PFSK-1 (cell line): ENCODE data around the gene SHISAL1.

ENCODE experiments used
- POLR2AphosphoS5 ChIP-seq: IDR thresholded peaks from 2 replicates; pipeline ENCODE4 v1.6.1; 2012; ENCODE audit warnings: low read depth, mild to moderate bottlenecking, control low read depth, low read length, moderate library complexity
- SIN3A ChIP-seq: IDR thresholded peaks from 2 replicates; pipeline ENCODE4 v1.6.1; 2012; ENCODE audit warnings: mild to moderate bottlenecking, low read length, moderate library complexity, borderline replicate concordance; ENCODE audit not compliant: insufficient read depth
- TAF1 ChIP-seq: IDR thresholded peaks from 2 replicates; pipeline ENCODE4 v1.6.1; 2012; ENCODE audit warnings: low read length, control low read depth, borderline replicate concordance; ENCODE audit not compliant: insufficient read depth
- TF ChIP-seq, protein P1 (sequence below), 2 experiments: IDR thresholded peaks; 2 replicates each; pipeline versions ENCODE4 v1.6.1 to v1.8.0; 2011 to 2012; ENCODE audit warnings: low read depth in 2 of 2, low read length in 2 of 2, control low read depth in 1 of 2, inconsistent platforms in 1 of 2, mild to moderate bottlenecking in 1 of 2, moderate library complexity in 1 of 2; ENCODE audit not compliant: insufficient read depth in 1 of 2

DNA sequence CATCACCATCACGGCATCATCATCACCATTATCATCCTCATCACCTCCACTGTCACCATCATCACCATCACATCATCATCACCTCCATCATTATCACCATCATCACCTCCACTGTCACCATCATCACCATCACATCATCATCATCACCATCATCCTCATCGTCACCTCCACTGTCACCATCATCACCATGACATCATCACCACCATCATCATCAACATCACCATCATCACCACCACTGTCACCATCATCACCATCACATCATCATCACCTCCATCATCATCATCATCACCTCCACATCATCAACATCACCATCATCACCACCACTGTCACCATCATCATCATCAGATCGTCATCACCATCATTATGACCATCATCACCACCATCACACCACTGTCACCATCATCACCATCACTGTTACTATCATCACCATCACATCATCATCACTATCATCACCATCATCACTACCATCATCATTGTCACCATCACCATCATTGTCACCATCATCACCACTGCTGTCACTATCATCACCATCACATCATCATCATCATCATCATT, 99.2 kb downstream of the SHISAL1 start:
- TF ChIP-seq SIN3A, result no peak
- no peak for TF ChIP-seq TAF1
- TF ChIP-seq, protein P1, sequence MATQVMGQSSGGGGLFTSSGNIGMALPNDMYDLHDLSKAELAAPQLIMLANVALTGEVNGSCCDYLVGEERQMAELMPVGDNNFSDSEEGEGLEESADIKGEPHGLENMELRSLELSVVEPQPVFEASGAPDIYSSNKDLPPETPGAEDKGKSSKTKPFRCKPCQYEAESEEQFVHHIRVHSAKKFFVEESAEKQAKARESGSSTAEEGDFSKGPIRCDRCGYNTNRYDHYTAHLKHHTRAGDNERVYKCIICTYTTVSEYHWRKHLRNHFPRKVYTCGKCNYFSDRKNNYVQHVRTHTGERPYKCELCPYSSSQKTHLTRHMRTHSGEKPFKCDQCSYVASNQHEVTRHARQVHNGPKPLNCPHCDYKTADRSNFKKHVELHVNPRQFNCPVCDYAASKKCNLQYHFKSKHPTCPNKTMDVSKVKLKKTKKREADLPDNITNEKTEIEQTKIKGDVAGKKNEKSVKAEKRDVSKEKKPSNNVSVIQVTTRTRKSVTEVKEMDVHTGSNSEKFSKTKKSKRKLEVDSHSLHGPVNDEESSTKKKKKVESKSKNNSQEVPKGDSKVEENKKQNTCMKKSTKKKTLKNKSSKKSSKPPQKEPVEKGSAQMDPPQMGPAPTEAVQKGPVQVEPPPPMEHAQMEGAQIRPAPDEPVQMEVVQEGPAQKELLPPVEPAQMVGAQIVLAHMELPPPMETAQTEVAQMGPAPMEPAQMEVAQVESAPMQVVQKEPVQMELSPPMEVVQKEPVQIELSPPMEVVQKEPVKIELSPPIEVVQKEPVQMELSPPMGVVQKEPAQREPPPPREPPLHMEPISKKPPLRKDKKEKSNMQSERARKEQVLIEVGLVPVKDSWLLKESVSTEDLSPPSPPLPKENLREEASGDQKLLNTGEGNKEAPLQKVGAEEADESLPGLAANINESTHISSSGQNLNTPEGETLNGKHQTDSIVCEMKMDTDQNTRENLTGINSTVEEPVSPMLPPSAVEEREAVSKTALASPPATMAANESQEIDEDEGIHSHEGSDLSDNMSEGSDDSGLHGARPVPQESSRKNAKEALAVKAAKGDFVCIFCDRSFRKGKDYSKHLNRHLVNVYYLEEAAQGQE (IDR thresholded peaks at IDR 0.05; ENCODE audit: insufficient read depth in 1 of 2, low read depth in 2 of 2, low read length in 2 of 2), result no peak
- TF ChIP-seq POLR2AphosphoS5, result no peak
